Measurements from ENCODE around the gene KDELR3. TPM values are rescaled to one million over a fixed set of nuclear protein-coding genes. Genes with fewer than 3 reads are reported as not detected.
"Not testable (repeated sequence)": the region's sequence is repeated elsewhere in the genome, so short reads cannot be mapped to it uniquely, and the experiment has no call there.

The KDELR3 gene
- total RNA-seq, 1 experiment from 2014 or later = 8.2 TPM

DNA sequence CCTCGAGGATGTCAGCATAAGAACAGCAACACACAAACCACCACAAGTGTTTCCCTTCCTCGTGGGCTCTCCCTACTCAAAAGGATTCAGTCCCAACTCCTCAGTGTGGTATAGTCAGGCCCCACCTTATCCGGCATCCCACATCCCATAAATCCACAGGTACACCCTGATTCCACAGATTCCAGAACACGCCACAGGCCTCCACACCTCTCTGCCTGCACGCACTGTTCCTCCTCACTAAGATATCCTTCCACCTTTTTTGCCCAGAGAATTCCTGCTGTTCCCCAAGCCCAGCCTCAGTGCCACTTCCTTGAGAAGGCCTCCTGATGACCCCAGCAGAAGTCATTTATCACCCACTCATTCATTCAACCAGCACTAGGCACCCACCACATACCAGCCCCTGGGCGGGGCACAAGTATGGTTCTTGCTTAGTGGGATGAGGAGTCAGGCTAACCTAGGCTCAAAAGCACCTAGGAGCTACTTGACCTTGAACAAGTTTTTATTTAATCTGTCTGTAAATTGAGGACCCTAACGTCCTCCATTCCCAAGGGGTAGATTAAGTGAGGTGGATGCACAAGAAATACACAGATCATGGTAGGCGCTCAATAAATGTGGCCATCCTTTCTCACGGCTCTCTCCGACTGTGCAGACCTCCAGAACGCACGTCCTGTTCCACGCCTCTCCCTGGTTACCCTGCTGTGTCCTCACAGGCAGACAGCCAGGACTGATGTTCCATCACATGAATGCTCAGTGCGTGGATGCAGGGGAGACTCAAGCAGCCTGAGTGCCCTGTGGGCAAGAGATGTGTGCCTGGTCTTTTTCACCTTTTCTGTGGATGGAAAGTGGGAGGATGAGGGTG, 10.8 kb upstream of the KDELR3 start:
- peaks cover 52% of the 10 kb centered on the region for H3K27me3 ChIP-seq (ENCODE audit: control insufficient read depth, insufficient read depth, low read length)
- no peaks in the 10 kb centered on the region for H3K36me3 ChIP-seq (replicated peaks; ENCODE audit: control insufficient read depth, insufficient read depth, low read length)
- DNase-seq = no peak
- H3K4me3 ChIP-seq (ENCODE audit: insufficient read depth, low read depth, low read length) = no peak overlapping the region

DNA sequence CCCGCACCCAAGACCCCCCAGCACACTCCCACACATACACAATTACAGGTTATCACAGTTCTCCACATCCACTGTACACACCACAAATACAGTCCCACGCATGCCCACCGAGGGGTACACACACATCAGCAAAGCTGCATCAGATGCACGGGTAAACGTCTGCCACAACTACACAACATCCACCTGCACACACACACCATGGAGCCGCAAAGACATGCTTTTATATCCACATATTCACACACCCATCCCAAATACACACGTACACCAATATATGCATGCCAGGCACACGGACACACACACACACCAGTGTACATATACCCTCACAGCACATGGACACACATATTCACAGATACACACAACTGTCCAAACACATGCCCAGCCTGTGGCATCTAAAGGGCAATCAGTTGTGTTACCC, 7.5 kb upstream of the KDELR3 start:
- peaks cover 30% of the 10 kb centered on the region for H3K27me3 ChIP-seq (ENCODE audit: control insufficient read depth, insufficient read depth, low read length)
- H3K4me3 ChIP-seq (ENCODE audit: insufficient read depth, low read depth, low read length) = no peak overlapping the region
- no peak for DNase-seq
- no peaks in the 10 kb centered on the region for H3K36me3 ChIP-seq (replicated peaks; ENCODE audit: control insufficient read depth, insufficient read depth, low read length)

DNA sequence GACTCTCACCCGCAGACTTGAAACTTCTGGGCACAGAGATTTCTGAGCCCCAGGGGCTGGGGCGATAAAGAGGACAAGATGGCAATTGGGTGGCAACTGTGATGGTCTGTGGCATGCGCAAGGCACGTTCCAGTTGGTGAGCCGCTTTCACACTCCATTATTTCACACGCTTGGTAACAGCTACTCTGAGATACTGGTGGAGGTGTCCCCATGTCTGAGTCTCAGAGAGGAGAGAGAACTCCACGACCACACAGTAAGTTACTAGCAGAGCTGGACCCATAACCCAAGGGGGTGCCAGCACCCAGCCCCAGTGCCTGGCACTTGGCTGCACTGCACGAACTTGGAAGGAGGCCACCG, 6.9 kb upstream of the KDELR3 start:
- peaks cover 28% of the 10 kb centered on the region for H3K27me3 ChIP-seq (ENCODE audit: control insufficient read depth, insufficient read depth, low read length)
- peak; percentile 40 for DNase-seq
- peak overlapping the region; percentile 16; the same call in 1 of the 2 replicates for H3K4me3 ChIP-seq (ENCODE audit: insufficient read depth, low read depth, low read length)

DNA sequence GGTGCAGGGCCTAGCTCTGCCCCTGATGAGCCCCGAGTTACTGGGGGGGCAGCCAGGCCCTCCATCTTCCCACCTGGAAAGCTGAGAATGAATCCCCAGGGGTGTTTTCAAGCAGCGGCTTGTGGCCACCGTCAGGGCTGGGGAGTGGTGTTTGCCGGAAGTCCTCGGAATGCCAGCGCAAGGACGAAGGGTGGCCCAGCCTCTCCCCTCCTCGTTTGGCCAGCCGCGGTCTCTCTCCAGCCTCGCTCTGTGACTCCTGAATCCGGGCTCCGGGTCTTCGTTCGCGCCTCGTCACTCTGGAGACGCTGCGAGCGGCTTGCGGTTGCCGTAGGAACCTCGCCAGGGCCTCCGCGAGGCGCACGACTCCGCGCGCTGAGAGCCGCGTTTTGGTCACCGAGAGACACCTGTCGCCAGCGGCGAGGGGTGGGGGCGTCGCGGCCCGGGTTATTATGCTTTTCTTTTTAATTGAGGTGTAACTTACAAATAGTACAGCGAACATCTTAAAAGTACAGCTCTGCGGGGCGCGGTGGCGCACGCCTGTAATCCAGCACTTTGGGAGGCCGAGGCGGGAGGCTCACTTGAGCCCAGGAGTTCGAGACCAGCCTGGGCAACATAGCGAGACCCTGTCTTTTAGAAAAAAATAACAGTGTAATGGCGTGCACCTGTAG, 6.3 kb upstream of the KDELR3 start:
- H3K4me3 ChIP-seq (ENCODE audit: insufficient read depth, low read depth, low read length) = peak overlapping the region; percentile 16; the same call in 1 of the 2 replicates
- no peaks in the 10 kb centered on the region for H3K36me3 ChIP-seq (replicated peaks; ENCODE audit: control insufficient read depth, insufficient read depth, low read length)
- peak; percentile 95 for DNase-seq
- H3K27me3 ChIP-seq (ENCODE audit: control insufficient read depth, insufficient read depth, low read length) = peaks cover 26% of the 10 kb centered on the region

More for the DNA sequence above, 6.9 kb upstream of the KDELR3 start:
- no peaks in the 10 kb centered on the region for H3K36me3 ChIP-seq (replicated peaks; ENCODE audit: control insufficient read depth, insufficient read depth, low read length)

DNA sequence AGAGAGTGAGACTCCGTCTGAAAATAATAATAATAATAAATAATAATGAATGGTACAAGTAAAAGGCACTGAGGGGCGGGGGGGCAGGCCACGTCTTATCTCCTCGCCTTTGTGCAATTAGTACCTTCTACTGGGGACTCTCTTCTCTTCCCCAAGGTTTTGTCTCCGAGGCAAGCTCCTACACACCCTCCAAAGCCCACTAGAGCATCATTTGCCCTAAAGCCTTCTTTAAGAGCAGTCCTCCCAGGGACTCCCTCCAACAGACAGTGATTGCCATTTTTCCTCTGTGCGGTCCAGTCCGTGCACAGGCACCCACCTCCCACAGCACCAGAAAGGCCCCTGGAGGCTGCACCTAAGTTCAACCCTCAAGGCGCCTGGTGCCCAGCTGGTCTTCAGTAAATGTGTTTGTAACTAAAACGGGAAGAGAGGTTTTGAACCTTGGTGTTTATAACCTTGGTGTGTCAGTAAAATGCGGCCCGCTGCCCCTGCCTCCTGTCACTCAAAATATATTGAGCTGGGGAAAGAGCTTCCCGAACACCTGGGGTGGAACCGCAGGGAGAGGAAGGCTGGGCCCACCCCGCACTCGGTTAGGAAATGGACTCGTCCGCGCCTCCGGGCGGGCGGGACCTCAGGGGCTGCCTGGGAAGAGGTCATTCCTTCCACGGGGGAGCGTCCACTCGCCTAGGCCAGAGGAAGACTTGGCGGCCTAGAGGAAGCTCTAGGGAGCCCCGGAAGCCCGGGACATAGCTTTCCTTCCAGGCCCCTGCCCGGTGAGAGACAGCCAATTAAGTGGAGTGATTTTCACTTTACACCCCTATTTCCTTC, 4.7 kb upstream of the KDELR3 start:
- H3K27me3 ChIP-seq (ENCODE audit: control insufficient read depth, insufficient read depth, low read length) = peaks cover 35% of the 10 kb centered on the region

DNA sequence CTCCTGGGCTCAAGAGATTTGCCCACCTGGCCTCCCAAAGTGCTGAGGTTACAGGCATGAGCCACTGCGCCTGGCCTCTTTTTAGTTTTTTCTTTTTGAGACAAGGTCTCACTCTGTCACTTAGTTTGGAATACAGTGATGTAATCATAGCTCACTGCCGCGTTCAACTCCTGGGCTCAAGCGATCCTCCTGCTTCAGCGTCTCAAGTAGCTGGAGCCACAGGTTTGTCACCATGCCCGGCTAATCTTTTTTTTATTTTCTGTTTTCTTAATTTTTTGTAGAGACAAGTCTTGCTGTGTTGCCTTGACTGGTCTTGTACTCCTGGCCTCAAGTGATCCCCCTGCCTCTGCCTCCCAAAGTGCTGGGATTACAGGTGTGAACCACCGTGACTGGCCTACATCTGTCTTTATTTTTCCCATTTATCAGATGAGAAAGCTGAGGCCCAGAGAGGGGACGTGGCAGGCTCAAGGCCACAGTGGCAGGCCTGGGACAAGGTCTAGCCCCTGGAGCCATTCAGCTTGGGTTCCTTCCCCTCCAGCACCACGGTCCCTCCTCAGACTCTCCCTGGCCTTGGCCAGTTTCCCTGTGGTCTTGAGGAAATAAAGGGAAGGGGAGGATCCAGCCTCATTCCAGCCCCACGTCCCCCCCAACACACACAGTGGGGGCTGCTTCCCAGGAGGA, 2.8 kb upstream of the KDELR3 start:
- H3K4me3 ChIP-seq (ENCODE audit: insufficient read depth, low read depth, low read length) = no peak overlapping the region
- DNase-seq = no peak
- no peaks in the 10 kb centered on the region for H3K36me3 ChIP-seq (replicated peaks; ENCODE audit: control insufficient read depth, insufficient read depth, low read length)
- peaks cover 37% of the 10 kb centered on the region for H3K27me3 ChIP-seq (ENCODE audit: control insufficient read depth, insufficient read depth, low read length)

More for the DNA sequence above, 4.7 kb upstream of the KDELR3 start:
- no peaks in the 10 kb centered on the region for H3K36me3 ChIP-seq (replicated peaks; ENCODE audit: control insufficient read depth, insufficient read depth, low read length)
- DNase-seq = peak; percentile 90
- H3K4me3 ChIP-seq (ENCODE audit: insufficient read depth, low read depth, low read length) = 0 out of 2 replicates have a peak overlapping the region, but pooled peaks have one; percentile 6

DNA sequence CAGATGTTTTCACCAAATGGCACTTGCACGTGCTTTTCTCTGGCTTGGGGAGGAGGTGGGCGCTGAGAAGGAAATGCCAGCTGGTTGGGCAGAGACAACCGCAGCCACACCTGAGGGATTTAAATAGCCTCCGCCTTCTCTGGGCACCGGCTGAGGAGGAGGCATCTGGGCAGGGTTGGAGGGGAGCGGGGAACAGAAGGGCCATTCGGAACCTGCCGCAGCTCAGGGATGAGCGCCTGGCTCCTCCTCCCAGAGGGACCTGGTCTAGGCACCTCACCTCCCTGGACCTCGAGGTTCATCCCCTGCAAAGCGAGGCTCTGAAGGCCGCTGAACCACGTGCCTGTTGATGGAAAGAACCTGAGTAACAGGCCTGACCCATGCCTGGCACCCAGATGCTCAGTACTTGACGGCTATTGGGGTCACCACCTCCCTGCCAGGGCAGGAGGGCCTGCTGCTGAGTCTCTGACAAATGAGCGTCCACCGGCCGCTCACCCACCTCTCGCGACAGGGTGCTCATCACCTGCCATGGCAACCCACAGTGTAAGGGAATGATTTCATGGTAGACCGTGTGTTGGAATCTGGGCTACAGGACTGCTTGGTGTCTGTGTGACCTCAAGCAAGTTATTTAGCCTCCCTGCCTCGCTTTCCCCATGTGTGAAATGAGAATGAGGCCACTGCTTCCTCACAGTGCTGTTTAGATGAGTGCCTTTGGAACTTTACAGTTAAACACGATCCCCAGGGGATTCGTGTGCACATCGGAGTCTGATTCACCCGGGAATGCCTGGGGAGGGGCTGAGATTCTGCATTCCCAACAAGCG, 2.0 kb upstream of the KDELR3 start:
- peak; percentile 59 for DNase-seq
- Histone ChIP-seq H3K4me3 (ENCODE audit: insufficient read depth, low read depth, low read length) (no peak overlapping the region), H3K36me3 (replicated peaks; ENCODE audit: control insufficient read depth, insufficient read depth, low read length) (no peaks in the 10 kb centered on the region), H3K27me3 (ENCODE audit: control insufficient read depth, insufficient read depth, low read length) (peaks cover 35% of the 10 kb centered on the region)

DNA sequence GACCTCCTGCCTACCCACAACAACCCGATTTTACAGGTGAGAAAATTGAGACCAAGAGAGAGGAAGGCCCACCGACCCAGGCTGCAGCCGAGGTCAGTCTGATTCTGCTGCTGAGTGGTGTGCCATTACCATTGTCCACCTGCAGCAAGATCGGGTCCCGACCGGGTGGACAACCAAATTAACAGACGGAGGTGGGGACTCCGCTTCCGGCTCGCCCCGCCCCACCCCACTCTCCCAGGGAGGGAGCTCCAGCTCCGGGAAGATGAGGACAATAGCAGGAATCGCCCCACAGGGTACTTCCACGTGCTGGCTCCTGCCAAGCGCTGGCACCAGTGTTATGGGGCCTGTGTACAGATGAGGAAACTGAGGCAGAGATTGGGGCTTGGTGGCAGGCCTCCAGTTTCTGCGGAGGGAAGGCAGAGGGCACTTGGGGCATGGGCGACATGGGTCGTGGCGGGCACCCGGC, 425 bp upstream of the KDELR3 start:
- Histone ChIP-seq H3K27me3 (ENCODE audit: control insufficient read depth, insufficient read depth, low read length) (peaks cover 24% of the 10 kb centered on the region), H3K36me3 (replicated peaks; ENCODE audit: control insufficient read depth, insufficient read depth, low read length) (no peaks in the 10 kb centered on the region), H3K4me3 (ENCODE audit: insufficient read depth, low read depth, low read length) (peak overlapping the region; percentile 59)
- peak; percentile 81 for DNase-seq

DNA sequence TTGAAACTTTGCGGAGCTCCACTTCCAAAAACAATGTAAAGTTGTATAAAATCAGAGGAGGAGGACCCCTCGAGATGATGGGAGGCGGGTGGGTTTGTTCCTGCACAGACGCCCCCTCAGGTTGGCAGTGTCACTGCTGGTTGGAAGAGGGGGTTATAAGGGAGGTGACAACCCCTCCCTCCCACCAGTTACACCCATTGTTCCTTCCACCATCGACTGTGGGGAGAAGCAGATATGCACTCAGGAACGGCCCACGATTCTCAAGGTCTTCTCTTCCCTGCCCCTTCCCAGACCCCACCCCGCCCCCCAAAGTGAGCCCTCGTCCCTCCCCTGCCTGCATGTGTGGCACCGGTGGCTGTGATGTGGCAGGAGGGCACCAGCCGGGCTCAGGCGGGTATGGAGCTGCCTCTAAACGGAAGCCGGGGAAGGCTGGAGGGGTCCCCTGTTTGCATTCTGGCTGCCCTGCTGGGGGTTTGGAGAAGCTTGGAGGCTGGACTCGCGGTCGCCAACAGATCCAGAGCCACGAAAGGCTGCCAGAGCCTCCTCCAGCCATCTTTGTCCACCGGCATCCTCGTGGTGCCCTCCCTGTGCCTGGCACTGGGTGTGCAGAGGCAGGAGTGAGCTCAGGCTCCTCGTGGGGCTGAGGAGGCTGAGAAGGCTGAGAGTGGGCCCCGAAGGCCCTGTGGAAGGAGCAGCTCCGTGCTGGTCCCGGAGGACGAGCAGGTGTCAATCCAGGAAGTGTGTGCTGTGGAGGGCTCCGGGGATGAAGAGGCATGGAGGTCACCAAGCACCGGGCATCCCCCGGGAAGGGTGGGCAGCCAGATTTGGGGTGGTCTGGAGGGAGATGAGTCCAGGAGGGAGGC, 778 bp downstream of the KDELR3 start:
- peak; percentile 89 for DNase-seq
- Histone ChIP-seq H3K4me3 (ENCODE audit: insufficient read depth, low read depth, low read length) (peak overlapping the region; percentile 59), H3K27me3 (ENCODE audit: control insufficient read depth, insufficient read depth, low read length) (peaks cover 20% of the 10 kb centered on the region), H3K36me3 (replicated peaks; ENCODE audit: control insufficient read depth, insufficient read depth, low read length) (no peaks in the 10 kb centered on the region)

DNA sequence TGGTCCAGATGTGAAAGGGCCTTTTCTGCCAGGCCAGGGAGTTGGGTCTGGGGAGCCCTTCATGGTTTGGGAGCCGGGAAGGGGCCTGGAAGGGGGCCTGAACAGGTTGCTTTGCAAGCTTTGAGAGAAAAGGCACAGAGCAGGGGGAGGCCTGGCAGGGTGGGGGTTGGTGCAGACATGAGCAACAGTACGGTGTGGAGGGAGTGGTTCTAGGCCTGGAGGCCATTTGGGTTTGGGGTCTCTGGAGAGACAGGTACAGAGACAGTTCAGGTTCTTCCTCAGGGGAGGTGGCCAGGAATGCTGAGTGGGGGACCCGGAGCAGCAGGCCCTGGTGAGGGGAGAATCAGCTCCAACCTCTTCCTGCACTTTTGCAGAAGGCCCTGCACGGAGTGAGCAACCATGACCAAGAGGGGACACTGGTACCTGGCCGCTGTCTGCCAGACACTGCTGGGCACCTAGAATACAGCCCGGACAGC, 1.4 kb downstream of the KDELR3 start:
- Histone ChIP-seq H3K4me3 (ENCODE audit: insufficient read depth, low read depth, low read length) (no peak overlapping the region), H3K36me3 (replicated peaks; ENCODE audit: control insufficient read depth, insufficient read depth, low read length) (no peaks in the 10 kb centered on the region), H3K27me3 (ENCODE audit: control insufficient read depth, insufficient read depth, low read length) (peaks cover 20% of the 10 kb centered on the region)
- no peak for DNase-seq

DNA sequence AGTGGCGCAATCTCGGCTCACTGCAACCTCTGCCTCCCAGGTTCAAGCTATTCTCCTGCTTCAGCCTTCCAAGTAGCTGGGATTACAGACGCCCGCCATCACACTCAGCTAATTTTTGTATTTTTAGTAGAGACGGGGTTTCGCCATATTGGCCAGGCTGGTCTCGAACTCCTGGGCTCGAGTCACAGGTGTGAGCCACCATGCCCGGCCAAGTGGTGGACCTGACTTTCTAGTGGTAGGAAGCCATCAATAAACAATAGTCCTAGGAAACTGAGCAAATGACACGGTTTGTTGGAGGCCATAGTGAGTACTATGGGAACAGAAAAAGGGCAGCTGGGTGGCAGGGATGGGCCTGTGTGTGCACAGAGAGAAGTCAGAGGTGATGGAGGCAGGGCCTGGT, 2.3 kb downstream of the KDELR3 start:
- DNase-seq; H3K36me3 ChIP-seq (replicated peaks; ENCODE audit: control insufficient read depth, insufficient read depth, low read length): not testable (repeated sequence)

DNA sequence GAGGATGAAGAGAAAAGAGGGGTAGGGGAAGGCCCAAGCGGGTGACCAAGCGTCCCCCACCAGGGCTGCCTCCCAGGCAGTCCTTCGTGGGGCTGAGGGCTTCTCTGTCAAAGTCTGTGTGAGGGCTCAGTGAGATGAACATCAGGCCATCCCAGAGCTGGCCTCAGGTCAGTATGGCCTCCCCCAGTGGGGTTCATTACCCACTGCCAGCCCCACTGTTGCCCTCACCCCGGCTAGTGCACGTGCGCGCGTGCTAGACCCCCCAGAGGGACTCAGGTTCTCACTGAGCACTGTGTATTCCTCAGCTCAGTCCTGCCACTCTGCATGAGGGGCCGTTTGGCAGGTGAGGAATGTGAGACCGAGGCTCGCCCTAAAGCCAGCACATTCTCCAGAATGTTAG, 3.3 kb downstream of the KDELR3 start:
- Histone ChIP-seq H3K27me3 (ENCODE audit: control insufficient read depth, insufficient read depth, low read length) (peaks cover 19% of the 10 kb centered on the region), H3K4me3 (ENCODE audit: insufficient read depth, low read depth, low read length) (no peak overlapping the region), H3K36me3 (replicated peaks; ENCODE audit: control insufficient read depth, insufficient read depth, low read length) (no peaks in the 10 kb centered on the region)
- peak; percentile 44 for DNase-seq

More for the DNA sequence above, 2.3 kb downstream of the KDELR3 start:
- H3K4me3 ChIP-seq (ENCODE audit: insufficient read depth, low read depth, low read length) = not testable (repeated sequence)
- H3K27me3 ChIP-seq (ENCODE audit: control insufficient read depth, insufficient read depth, low read length) = peaks cover 20% of the 10 kb centered on the region

Data from H7 (cell line).